ENCODE measurements around the gene USP36. TPM values are rescaled to one million over a fixed set of nuclear protein-coding genes. Genes with fewer than 3 reads are reported as not detected.

Gene USP36
- total and polyA plus RNA-seq, 9 of the 15 experiments (the other 6 are each of a cell fraction or from before 2014, with no cell fraction given), result 6.4 to 72.8 (median 22.5) TPM

DNA sequence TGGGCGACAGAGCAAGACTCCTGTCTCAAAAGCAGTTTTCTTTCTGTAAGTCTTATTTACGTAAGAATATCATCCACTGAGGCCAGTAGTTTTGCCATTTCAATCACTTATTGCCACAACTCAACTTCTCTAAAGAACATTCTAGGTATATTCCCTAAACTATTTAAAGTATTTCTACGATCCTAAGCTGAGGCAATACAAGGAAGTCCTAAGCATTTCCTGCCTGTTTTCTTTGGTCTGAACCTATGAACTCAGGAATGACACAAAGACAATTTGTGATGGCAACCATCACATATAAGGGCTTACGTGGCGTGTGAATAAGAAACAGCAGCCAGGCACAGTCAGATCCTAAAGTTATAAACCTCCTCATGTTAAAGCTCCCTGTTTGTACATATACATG is 14.2 kb downstream of the USP36 start:
- FAIRE-seq (no peak), ATAC-seq (no peak), DNase-seq (ENCODE audit: extremely low read depth in 1 of 4, low spot score in 3 of 4) (no peak)
- WGBS (ENCODE audit: insufficient coverage, low coverage, missing lambda C conversion rate), result 92% methylated on average over 5 of the region's 5 CpGs
- Histone ChIP-seq H2AFZ (ENCODE audit: low read depth, low read length) (no peak overlapping the region), H3K9ac (ENCODE audit: insufficient read depth in 1 of 2, low read depth in 2 of 2, low read length in 2 of 2) (no peak overlapping the region), H3K4me1 (replicated peaks in 1 of 2; ENCODE audit: control insufficient read depth in 2 of 2, insufficient read depth in 2 of 2, low read length in 2 of 2) (no peaks in the 10 kb centered on the region), H3K9me3 (replicated peaks; ENCODE audit: control insufficient read depth, insufficient read depth, low read depth, low read length) (no peaks in the 10 kb centered on the region), H3K79me2 (ENCODE audit: control insufficient read depth, insufficient read depth, low read length) (peaks cover 9% of the 10 kb centered on the region; the same call in 1 of the 3 replicates), H4K20me1 (replicated peaks; ENCODE audit: control insufficient read depth, insufficient read depth, low read length) (peaks cover 20% of the 10 kb centered on the region), H3K4me2 (ENCODE audit: insufficient read depth, low read length) (no peak overlapping the region), H3K27me3 (ENCODE audit: control insufficient read depth in 2 of 2, insufficient read depth in 2 of 2, low read length in 2 of 2) (no peaks in the 10 kb centered on the region), H3K27ac (ENCODE audit: extremely low read depth, low read depth, low read length) (no peak overlapping the region), H3K9me1 (ENCODE audit: control insufficient read depth, insufficient read depth, low read length) (no peaks in the 10 kb centered on the region), H3K4me3 (no peak overlapping the region), H3K36me3 (ENCODE audit: control insufficient read depth, insufficient read depth, low read length) (peaks cover 95% of the 10 kb centered on the region)
- ChIA-PET POLR2A (interaction anchor here (1.6 kb wide), 1 partner anchor 16 kb away, joined by 3 read pairs; no protein-coding TSS in a partner anchor), CTCF (ENCODE audit: low intra/inter-chr PET ratio) (no interaction called here)
- in situ Hi-C loops (cut with MboI) (no loop called here), intact Hi-C loops (cut with micrococcal nuclease) (no loop called here)
- BruUV-seq (replicated peaks), result no TSS peak
- TF ChIP-seq STAT5A (IDR thresholded peaks at IDR 0.05; ENCODE audit: borderline replicate concordance, low read length), result no peak
- TF ChIP-seq MAFK (IDR thresholded peaks at IDR 0.05; ENCODE audit: low read length), result no peak
- TF ChIP-seq, protein P1, sequence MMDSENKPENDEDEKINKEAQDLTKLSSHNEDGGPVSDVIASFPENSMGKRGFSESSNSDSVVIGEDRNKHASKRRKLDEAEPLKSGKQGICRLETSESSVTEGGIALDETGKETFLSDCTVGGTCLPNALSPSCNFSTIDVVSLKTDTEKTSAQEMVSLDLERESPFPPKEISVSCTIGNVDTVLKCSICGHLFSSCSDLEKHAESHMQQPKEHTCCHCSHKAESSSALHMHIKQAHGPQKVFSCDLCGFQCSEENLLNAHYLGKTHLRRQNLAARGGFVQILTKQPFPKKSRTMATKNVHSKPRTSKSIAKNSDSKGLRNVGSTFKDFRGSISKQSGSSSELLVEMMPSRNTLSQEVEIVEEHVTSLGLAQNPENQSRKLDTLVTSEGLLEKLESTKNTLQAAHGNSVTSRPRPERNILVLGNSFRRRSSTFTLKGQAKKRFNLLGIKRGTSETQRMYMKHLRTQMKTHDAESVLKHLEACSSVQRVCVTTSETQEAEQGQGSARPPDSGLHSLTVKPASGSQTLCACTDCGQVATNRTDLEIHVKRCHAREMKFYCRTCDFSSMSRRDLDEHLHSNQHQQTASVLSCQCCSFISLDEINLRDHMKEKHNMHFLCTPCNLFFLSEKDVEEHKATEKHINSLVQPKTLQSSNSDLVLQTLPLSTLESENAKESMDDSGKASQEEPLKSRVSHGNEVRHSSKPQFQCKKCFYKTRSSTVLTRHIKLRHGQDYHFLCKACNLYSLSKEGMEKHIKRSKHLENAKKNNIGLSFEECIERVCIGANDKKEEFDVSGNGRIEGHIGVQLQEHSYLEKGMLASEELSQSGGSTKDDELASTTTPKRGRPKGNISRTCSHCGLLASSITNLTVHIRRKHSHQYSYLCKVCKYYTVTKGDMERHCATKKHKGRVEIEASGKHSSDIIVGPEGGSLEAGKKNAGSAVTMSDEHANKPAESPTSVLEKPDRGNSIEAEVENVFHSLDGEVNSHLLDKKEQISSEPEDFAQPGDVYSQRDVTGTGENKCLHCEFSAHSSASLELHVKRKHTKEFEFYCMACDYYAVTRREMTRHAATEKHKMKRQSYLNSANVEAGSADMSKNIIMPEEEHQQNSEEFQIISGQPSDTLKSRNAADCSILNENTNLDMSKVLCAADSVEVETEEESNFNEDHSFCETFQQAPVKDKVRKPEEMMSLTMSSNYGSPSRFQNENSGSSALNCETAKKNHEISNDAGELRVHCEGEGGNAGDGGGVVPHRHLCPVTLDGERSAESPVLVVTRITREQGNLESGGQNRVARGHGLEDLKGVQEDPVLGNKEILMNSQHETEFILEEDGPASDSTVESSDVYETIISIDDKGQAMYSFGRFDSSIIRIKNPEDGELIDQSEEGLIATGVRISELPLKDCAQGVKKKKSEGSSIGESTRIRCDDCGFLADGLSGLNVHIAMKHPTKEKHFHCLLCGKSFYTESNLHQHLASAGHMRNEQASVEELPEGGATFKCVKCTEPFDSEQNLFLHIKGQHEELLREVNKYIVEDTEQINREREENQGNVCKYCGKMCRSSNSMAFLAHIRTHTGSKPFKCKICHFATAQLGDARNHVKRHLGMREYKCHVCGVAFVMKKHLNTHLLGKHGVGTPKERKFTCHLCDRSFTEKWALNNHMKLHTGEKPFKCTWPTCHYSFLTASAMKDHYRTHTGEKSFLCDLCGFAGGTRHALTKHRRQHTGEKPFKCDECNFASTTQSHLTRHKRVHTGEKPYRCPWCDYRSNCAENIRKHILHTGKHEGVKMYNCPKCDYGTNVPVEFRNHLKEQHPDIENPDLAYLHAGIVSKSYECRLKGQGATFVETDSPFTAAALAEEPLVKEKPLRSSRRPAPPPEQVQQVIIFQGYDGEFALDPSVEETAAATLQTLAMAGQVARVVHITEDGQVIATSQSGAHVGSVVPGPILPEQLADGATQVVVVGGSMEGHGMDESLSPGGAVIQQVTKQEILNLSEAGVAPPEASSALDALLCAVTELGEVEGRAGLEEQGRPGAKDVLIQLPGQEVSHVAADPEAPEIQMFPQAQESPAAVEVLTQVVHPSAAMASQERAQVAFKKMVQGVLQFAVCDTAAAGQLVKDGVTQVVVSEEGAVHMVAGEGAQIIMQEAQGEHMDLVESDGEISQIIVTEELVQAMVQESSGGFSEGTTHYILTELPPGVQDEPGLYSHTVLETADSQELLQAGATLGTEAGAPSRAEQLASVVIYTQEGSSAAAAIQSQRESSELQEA (IDR thresholded peaks at IDR 0.05; ENCODE audit: low read depth), result no peak
- TF ChIP-seq ESRRB (CRISPR knock-in tag; IDR thresholded peaks at IDR 0.05; ENCODE audit: borderline replicate concordance), result no peak
- TF ChIP-seq EGR1 (conservative IDR thresholded peaks at IDR 0.05), result no peak
- no peak for TF ChIP-seq HNRNPL (IDR thresholded peaks at IDR 0.05; ENCODE audit: low read depth, low read length)
- TF ChIP-seq ZFP30 (CRISPR knock-in tag; IDR thresholded peaks at IDR 0.05; ENCODE audit: borderline replicate concordance), result no peak
- TF ChIP-seq PURB (CRISPR knock-in tag; IDR thresholded peaks at IDR 0.05; ENCODE audit: low read depth), result no peak
- TF ChIP-seq FOXJ2 (tag; IDR thresholded peaks at IDR 0.05), result no peak
- no peak for TF ChIP-seq NCOA6 (IDR thresholded peaks at IDR 0.05)
- TF ChIP-seq, protein P2, sequence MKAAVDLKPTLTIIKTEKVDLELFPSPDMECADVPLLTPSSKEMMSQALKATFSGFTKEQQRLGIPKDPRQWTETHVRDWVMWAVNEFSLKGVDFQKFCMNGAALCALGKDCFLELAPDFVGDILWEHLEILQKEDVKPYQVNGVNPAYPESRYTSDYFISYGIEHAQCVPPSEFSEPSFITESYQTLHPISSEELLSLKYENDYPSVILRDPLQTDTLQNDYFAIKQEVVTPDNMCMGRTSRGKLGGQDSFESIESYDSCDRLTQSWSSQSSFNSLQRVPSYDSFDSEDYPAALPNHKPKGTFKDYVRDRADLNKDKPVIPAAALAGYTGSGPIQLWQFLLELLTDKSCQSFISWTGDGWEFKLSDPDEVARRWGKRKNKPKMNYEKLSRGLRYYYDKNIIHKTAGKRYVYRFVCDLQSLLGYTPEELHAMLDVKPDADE (conservative IDR thresholded peaks at IDR 0.05; ENCODE audit: control insufficient read depth, low read depth, low read length), result no peak
- TF ChIP-seq ZNF384 (IDR thresholded peaks at IDR 0.05; ENCODE audit: low read depth, low read length), result no peak
- TF ChIP-seq POLR3A (IDR thresholded peaks at IDR 0.05; ENCODE audit: borderline replicate concordance, extremely low read depth, insufficient read depth, insufficient read length), result no peak
- TF ChIP-seq NFRKB (IDR thresholded peaks at IDR 0.05; ENCODE audit: low read depth), result no peak
- TF ChIP-seq ZKSCAN3 (CRISPR knock-in tag; IDR thresholded peaks at IDR 0.05), result no peak

Measured in K562 (cell line).